WTC11 (cell line): ENCODE results near the gene CCDC9. TPM values are rescaled to one million over a fixed set of nuclear protein-coding genes. Genes with fewer than 3 reads are reported as not detected.

Source experiments
- ATAC-seq: fragments of 200-7000 bp; cut with Tn5 transposase; 2 replicates; pipeline ENCODE4 v1.10.0; 2021; ENCODE audit warnings: mild to moderate bottlenecking, moderate library complexity
- CTCF ChIA-PET: fragments of 300-600 bp; sonication (Branson Sonifier 250); formaldehyde crosslinking; loops from one replicate; lab custom pipeline; 2021; ENCODE audit warnings: antibody characterized with exemption; lab: Charles Lee
- POLR2A ChIA-PET: fragments of 350-600 bp; sonication (Branson Sonifier 250); formaldehyde crosslinking; loops from one replicate; lab custom pipeline; 2021; ENCODE audit warnings: antibody characterized with exemption; lab: Charles Lee
- DNase-seq: peaks from one replicate; pipeline ENCODE4 v3.0.0; 2021; ENCODE audit warnings: low spot score
- H3K27ac Mint-ChIP-seq: 2 replicates; pipeline ENCODE4 v1.8.0; 2021; ENCODE audit warnings: mixed read lengths
- H3K27me3 Mint-ChIP-seq: 2 replicates; pipeline ENCODE4 v1.8.0; 2021; ENCODE audit warnings: low read depth, mild to moderate bottlenecking, moderate library complexity, mixed read lengths
- H3K36me3 Mint-ChIP-seq: 2 replicates; pipeline ENCODE4 v1.8.0; 2021; ENCODE audit warnings: mixed read lengths
- H3K4me1 Mint-ChIP-seq: 2 replicates; pipeline ENCODE4 v1.8.0; 2022; ENCODE audit warnings: mixed read lengths
- H3K4me3 Mint-ChIP-seq: 2 replicates; pipeline ENCODE4 v1.8.0; 2021; ENCODE audit warnings: mild to moderate bottlenecking, moderate library complexity, mixed read lengths
- H3K9me3 Mint-ChIP-seq: 2 replicates; pipeline ENCODE4 v1.8.0; 2021; ENCODE audit warnings: mixed read lengths
- CREM ChIP-seq: sonication (generic); formaldehyde crosslinking; IDR thresholded peaks from 2 replicates; pipeline ENCODE4 v1.8.1; 2022; ENCODE audit warnings: mild to moderate bottlenecking, missing genetic modification reagents, moderate library complexity
- CTCF ChIP-seq: fragments of 200-600 bp; IDR thresholded peaks from 2 replicates; pipeline ENCODE4 v1.8.0; 2022; ENCODE audit warnings: antibody characterized with exemption
- ERG ChIP-seq: fragments of 250-450 bp; sonication (Bioruptor Pico); IDR thresholded peaks from 2 replicates; pipeline ENCODE4 v1.8.0; 2021; ENCODE audit warnings: mild to moderate bottlenecking
- FOXK1 ChIP-seq: sonication (generic); formaldehyde crosslinking; IDR thresholded peaks from 2 replicates; pipeline ENCODE4 v1.8.0; 2022; ENCODE audit warnings: mild to moderate bottlenecking, moderate library complexity, missing genetic modification reagents
- JUN ChIP-seq: sonication (generic); formaldehyde crosslinking; IDR thresholded peaks from 2 replicates; pipeline ENCODE4 v1.8.0; 2023; ENCODE audit warnings: mild to moderate bottlenecking, missing genetic modification reagents
- MAX ChIP-seq: sonication (generic); formaldehyde crosslinking; IDR thresholded peaks from 2 replicates; pipeline ENCODE4 v1.8.0; 2022; ENCODE audit warnings: mild to moderate bottlenecking, missing genetic modification reagents
- MXD4 ChIP-seq: fragments of 250-450 bp; sonication (Bioruptor Pico); IDR thresholded peaks from 2 replicates; pipeline ENCODE4 v1.8.0; 2021; ENCODE audit warnings: mild to moderate bottlenecking, moderate library complexity, borderline replicate concordance
- NR1H2 ChIP-seq: sonication (generic); formaldehyde crosslinking; IDR thresholded peaks from 2 replicates; pipeline ENCODE4 v1.9.0; 2021; ENCODE audit warnings: mild to moderate bottlenecking, moderate library complexity, missing genetic modification reagents
- OVOL2 ChIP-seq: fragments of 250-450 bp; sonication (Bioruptor Pico); IDR thresholded peaks from 2 replicates; pipeline ENCODE4 v1.9.0; 2021; ENCODE audit warnings: mild to moderate bottlenecking, borderline replicate concordance
- TCF7 ChIP-seq: sonication (generic); formaldehyde crosslinking; IDR thresholded peaks from 2 replicates; pipeline ENCODE4 v1.8.0; 2022; ENCODE audit warnings: mild to moderate bottlenecking, low read depth, missing genetic modification reagents, moderate library complexity
- TEAD1 ChIP-seq: sonication (generic); formaldehyde crosslinking; IDR thresholded peaks from 2 replicates; pipeline ENCODE4 v1.8.0; 2022; ENCODE audit warnings: mild to moderate bottlenecking, missing genetic modification reagents
- TP53 ChIP-seq: sonication (generic); formaldehyde crosslinking; IDR thresholded peaks from 2 replicates; pipeline ENCODE4 v1.8.1; 2023; ENCODE audit warnings: mild to moderate bottlenecking, missing genetic modification reagents
- ZNF121 ChIP-seq: sonication (generic); formaldehyde crosslinking; IDR thresholded peaks from 2 replicates; pipeline ENCODE4 v1.8.0; 2023; ENCODE audit warnings: missing genetic modification reagents
- ZNF425 ChIP-seq: fragments of 250-450 bp; sonication (Bioruptor Pico); conservative IDR thresholded peaks from 2 replicates; pipeline ENCODE4 v1.9.0; 2021; ENCODE audit warnings: mild to moderate bottlenecking
- total RNA-seq: library from RNA; stranded (reverse); gene quantifications from 3 replicates; pipeline ENCODE4 v1.2.3, GENCODE V29; 2021
- TF ChIP-seq, protein P1 (sequence below): sonication (generic); formaldehyde crosslinking; IDR thresholded peaks from 2 replicates; pipeline ENCODE4 v1.8.1; 2022; ENCODE audit warnings: mild to moderate bottlenecking, moderate library complexity, missing genetic modification reagents
- TF ChIP-seq, protein P2 (sequence below): sonication (generic); formaldehyde crosslinking; conservative IDR thresholded peaks from 2 replicates; pipeline ENCODE4 v1.8.1; 2022; ENCODE audit warnings: mild to moderate bottlenecking, missing genetic modification reagents
- TF ChIP-seq, protein P3 (sequence below): sonication (generic); formaldehyde crosslinking; IDR thresholded peaks from 2 replicates; pipeline ENCODE4 v1.8.1; 2022; ENCODE audit warnings: mild to moderate bottlenecking, missing genetic modification reagents, moderate library complexity, borderline replicate concordance

Gene CCDC9
- total RNA-seq, 1 experiment from 2014 or later: 37.7 TPM

GRCh38 chr19:47241919-47242577 lies 14.3 kb upstream of the CCDC9 start:
- Mint-ChIP-seq H3K36me3 (no peaks in the 10 kb centered on the region), H3K4me1 (peaks cover 22% of the 10 kb centered on the region), H3K27ac (no peak overlapping the region), H3K4me3 (no peak overlapping the region), H3K27me3 (peaks cover 38% of the 10 kb centered on the region)
- DNase-seq: no peak
- no peak for ATAC-seq
- TF ChIP-seq OVOL2 (no peak), TP53 (CRISPR knock-in tag) (no peak), TEAD1 (CRISPR knock-in tag) (no peak), JUN (CRISPR knock-in tag) (no peak), FOXK1 (CRISPR knock-in tag) (no peak), ERG (no peak), NR1H2 (CRISPR knock-in tag) (no peak), MAX (CRISPR knock-in tag) (no peak), CTCF (no peak), ZNF121 (no peak), ZNF425 (no peak), CREM (no peak)
- TF ChIP-seq, protein P1, sequence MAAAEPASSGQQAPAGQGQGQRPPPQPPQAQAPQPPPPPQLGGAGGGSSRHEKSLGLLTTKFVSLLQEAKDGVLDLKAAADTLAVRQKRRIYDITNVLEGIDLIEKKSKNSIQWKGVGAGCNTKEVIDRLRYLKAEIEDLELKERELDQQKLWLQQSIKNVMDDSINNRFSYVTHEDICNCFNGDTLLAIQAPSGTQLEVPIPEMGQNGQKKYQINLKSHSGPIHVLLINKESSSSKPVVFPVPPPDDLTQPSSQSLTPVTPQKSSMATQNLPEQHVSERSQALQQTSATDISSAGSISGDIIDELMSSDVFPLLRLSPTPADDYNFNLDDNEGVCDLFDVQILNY: no peak
- TF ChIP-seq, protein P2, sequence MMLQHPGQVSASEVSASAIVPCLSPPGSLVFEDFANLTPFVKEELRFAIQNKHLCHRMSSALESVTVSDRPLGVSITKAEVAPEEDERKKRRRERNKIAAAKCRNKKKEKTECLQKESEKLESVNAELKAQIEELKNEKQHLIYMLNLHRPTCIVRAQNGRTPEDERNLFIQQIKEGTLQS (CRISPR knock-in tag): no peak
- TF ChIP-seq, protein P3, sequence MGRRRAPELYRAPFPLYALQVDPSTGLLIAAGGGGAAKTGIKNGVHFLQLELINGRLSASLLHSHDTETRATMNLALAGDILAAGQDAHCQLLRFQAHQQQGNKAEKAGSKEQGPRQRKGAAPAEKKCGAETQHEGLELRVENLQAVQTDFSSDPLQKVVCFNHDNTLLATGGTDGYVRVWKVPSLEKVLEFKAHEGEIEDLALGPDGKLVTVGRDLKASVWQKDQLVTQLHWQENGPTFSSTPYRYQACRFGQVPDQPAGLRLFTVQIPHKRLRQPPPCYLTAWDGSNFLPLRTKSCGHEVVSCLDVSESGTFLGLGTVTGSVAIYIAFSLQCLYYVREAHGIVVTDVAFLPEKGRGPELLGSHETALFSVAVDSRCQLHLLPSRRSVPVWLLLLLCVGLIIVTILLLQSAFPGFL: no peak
- TF ChIP-seq, all 79 proteins: peak for 0
- POLR2A ChIA-PET: interaction anchor here (1.3 to 2.9 kb wide), 2 partner anchors 10 to 15 kb away, joined by 3 to 61 read pairs; no protein-coding TSS in a partner anchor
- CTCF ChIA-PET: interaction anchor here (1.4 kb wide), 1 partner anchor 16 kb away, joined by 7 read pairs; no protein-coding TSS in a partner anchor
- no peaks in the 10 kb centered on the region for H3K9me3 Mint-ChIP-seq

- ATAC-seq (peak; percentile 5), DNase-seq (no peak)
- Mint-ChIP-seq H3K27me3 (peaks cover 45% of the 10 kb centered on the region), H3K4me1 (peaks cover 22% of the 10 kb centered on the region), H3K36me3 (no peaks in the 10 kb centered on the region), H3K27ac (peak overlapping the region; percentile 86), H3K9me3 (no peaks in the 10 kb centered on the region)
- ChIA-PET POLR2A (interaction anchor here (0.5 to 2.9 kb wide), 12 partner anchors 11 to 593 kb away, joined by 3 to 61 read pairs (median 5); partner anchors contain the start of genes CCDC9 and ZC3H4), CTCF (interaction anchor here (0.6 to 6.1 kb wide), 12 partner anchors 13 to 1427 kb away, joined by 3 to 402 read pairs (median 4); partner anchors contain the start of genes INAFM1 and ZC3H4)
- TF ChIP-seq MXD4 (CRISPR knock-in tag): no peak
- 0 out of 2 replicates have a peak, but pooled peaks have one; percentile 30 for TF ChIP-seq TCF7 (CRISPR knock-in tag)
- TF ChIP-seq, all 79 proteins: peak for 1
- H3K4me3 Mint-ChIP-seq: peak overlapping the region; percentile 64
These were observed 13.0 kb upstream of the CCDC9 start for GRCh38 chr19:47243364-47243775.
